Stomach (tissue), 4 donors: ENCODE measurements around the gene APLNR.

Experiments used
- POLR2A ChIP-seq, 4 donors: fragments of 450-650 bp; IDR thresholded peaks; one replicate each; pipeline ENCODE4 v1.6.1; 2016; ENCODE audit warnings: antibody characterized with exemption in 4 of 4, control low read depth in 2 of 4, mild to moderate bottlenecking in 1 of 4, moderate library complexity in 1 of 4
- TF ChIP-seq, protein P1 (sequence below), 7 experiments: fragments of 450-650 bp in 4 of 7; fragments of 200-600 bp in 3 of 7; sonication (generic) in 3 of 7; IDR thresholded peaks; one replicate each; pipeline ENCODE4 v1.5.1; 2016 to 2019; ENCODE audit warnings: antibody characterized with exemption in 7 of 7, control low read depth in 2 of 7, mild to moderate bottlenecking in 1 of 7

DNA sequence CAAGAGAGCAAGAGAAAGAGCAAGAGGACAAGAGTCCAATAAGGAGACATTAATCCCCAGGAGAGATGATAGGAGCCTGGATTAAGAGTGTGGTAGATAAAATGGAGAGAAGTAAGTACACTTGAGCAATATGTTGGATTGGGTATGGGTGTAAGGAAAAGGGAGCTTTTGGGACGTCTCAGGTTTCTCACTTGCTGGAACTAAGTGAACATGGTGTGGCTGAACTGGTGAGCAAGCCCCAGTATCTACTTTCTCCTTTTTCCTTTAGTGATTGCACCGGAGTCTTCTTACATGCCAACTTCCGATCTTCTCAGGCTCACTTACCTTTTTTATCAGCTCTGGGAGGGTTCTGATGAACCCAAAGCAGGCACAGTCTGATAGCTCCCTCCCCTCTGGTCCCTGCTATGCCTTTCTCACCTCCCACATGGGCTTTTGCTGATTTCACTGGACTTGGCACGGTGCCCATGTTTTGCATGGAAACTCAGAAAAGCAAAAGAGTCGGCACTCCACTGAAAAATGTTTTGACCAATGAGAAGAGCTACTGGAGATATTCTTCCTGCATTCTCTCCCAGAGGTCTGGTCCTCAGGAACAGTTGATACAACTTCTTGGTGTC, 14.5 kb upstream of the APLNR start:
- TF ChIP-seq, protein P1, sequence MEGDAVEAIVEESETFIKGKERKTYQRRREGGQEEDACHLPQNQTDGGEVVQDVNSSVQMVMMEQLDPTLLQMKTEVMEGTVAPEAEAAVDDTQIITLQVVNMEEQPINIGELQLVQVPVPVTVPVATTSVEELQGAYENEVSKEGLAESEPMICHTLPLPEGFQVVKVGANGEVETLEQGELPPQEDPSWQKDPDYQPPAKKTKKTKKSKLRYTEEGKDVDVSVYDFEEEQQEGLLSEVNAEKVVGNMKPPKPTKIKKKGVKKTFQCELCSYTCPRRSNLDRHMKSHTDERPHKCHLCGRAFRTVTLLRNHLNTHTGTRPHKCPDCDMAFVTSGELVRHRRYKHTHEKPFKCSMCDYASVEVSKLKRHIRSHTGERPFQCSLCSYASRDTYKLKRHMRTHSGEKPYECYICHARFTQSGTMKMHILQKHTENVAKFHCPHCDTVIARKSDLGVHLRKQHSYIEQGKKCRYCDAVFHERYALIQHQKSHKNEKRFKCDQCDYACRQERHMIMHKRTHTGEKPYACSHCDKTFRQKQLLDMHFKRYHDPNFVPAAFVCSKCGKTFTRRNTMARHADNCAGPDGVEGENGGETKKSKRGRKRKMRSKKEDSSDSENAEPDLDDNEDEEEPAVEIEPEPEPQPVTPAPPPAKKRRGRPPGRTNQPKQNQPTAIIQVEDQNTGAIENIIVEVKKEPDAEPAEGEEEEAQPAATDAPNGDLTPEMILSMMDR (IDR thresholded peaks at IDR 0.05), result no peak
- no peak for TF ChIP-seq POLR2A (IDR thresholded peaks at IDR 0.05)
